IPS-18a (cell line): ENCODE data around the gene NAP1L5.

Source experiments
- H3K27ac ChIP-seq: one replicate; pipeline ENCODE4 v1.5.1; 2013; ENCODE audit warnings: low read length
- H3K27me3 ChIP-seq: one replicate; pipeline ENCODE4 v1.6.1; 2013; ENCODE audit warnings: mild to moderate bottlenecking, low read length; ENCODE audit not compliant: control insufficient read depth, insufficient read depth
- H3K36me3 ChIP-seq: one replicate; pipeline ENCODE4 v1.6.1; 2013; ENCODE audit warnings: low read depth, low read length; ENCODE audit not compliant: control insufficient read depth
- H3K4me1 ChIP-seq: one replicate; pipeline ENCODE4 v1.6.1; 2013; ENCODE audit warnings: low read depth, low read length; ENCODE audit not compliant: control insufficient read depth
- H3K4me3 ChIP-seq: one replicate; pipeline ENCODE4 v1.5.1; 2013; ENCODE audit warnings: low read length
- H3K9ac ChIP-seq: one replicate; pipeline ENCODE4 v1.6.1; 2013; ENCODE audit warnings: mild to moderate bottlenecking, low read length, moderate library complexity
- H3K9me3 ChIP-seq: one replicate; pipeline ENCODE4 v1.6.1; 2013; ENCODE audit warnings: low read depth, low read length; ENCODE audit not compliant: control insufficient read depth

NAP1L5 gene

DNA sequence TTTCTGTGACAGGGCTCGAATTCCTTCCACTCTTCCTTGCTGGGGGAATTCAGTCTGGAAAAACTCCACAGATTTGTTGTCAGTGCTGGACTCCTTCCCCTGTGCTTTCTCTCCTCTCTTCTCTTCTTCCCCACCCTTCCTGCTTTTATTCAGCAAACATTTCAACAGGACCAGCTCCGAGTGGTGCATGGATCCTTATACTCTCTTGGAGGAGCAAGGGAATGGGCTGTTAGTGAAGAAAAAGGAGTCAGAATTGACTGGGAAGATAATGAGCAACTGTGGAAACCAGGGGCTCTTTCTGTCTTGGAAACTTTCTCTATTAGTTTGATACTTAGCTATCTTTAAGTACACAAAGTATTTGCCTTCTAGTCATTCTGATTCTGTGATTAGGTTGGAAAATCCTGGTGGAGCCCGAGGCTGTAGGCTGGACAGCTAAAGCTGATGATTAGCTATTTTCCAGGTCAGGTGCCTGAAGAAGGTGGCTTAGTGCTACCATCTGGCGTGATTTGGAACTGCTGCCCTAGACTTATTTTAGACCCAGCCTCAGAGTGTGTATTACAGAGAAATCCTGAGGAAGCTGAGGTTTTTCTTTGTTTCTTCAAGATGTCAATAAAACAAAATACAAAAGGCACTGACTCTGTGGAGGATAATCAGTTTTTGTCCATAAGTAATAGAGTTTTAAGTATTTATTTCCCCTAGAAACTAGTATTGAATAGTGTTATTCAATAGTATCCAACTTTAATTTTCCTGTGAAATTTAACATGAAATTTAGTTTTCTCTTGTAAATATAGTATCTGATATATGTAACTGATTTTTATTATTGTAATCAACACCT lies 38.4 kb downstream of the NAP1L5 start:
- Histone ChIP-seq H3K9me3 (no peaks in the 10 kb centered on the region), H3K4me1 (no peaks in the 10 kb centered on the region), H3K9ac (no peak overlapping the region), H3K4me3 (no peak overlapping the region), H3K27ac (no peak overlapping the region), H3K36me3 (no peaks in the 10 kb centered on the region), H3K27me3 (no peaks in the 10 kb centered on the region)

DNA sequence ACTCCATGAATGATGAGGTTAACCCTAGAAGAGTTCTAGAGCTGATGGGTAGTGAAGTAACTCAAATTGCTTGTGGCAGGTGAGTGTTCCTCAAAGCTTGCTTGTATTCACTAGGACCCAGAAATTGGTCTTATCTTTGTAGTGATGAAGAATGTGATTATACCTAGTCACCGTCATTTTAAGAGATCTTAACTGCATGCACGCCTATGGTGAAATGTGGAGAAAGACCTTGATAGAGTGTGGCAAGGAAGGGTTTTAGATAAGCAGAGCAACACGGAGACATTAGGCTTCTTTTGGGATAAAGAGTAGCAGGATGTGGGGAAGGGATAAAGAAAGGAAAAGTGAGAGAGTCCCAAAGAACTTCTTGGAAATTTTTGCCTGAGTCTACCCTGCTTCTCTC lies 42.4 kb downstream of the NAP1L5 start:
- Histone ChIP-seq H3K9ac (no peak overlapping the region), H3K4me3 (no peak overlapping the region), H3K4me1 (no peaks in the 10 kb centered on the region), H3K27me3 (no peaks in the 10 kb centered on the region), H3K9me3 (no peaks in the 10 kb centered on the region), H3K36me3 (no peaks in the 10 kb centered on the region), H3K27ac (no peak overlapping the region)

DNA sequence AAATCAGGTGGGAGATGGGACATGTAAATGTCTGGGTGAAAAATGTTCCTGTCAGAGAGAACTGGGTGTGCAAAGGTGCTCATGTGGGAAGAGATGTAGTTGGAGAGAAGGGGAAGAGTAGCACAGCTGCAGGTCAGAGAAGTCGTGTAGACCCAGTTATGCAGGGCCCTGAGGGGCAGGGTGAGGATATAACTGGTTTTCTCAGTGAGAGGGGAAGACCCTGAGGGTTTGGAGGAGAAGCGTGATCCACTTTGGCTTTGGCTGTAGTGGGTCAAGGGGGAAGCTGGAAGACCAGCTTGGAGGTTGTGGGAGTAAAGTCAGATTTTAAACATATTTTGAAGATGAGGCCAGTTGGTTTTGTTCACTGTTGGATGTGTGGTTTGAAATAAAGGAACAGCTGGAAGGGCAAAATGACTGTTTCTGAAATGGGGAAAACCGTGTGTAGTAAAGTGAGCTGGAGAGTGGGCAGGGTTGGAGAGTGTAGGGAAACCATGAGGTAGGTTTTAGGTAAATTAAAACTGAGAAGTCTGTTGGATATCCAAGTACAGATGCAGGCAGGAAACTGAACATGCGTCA lies 44.2 kb downstream of the NAP1L5 start:
- Histone ChIP-seq H3K27me3 (no peaks in the 10 kb centered on the region), H3K4me1 (no peaks in the 10 kb centered on the region), H3K36me3 (no peaks in the 10 kb centered on the region), H3K9me3 (no peaks in the 10 kb centered on the region), H3K27ac (no peak overlapping the region), H3K4me3 (no peak overlapping the region), H3K9ac (no peak overlapping the region)

DNA sequence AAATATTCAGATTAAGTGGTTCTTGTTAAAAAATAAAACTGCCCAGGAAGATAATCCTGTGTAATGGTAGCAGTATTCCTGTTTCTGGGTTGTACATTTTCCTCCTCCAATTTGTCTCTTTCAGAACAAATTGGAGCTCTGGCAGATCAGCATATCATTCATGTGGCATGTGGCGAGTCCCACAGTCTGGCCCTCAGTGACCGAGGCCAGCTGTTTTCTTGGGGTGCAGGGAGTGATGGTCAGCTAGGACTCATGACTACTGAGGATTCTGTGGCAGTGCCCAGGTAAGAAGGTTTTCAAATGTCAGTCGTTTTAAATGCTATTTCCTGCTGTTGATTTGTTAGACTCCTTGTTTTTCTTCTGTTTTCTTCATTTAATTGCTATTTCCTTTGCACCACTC lies 47.9 kb downstream of the NAP1L5 start:
- Histone ChIP-seq H3K9ac (no peak overlapping the region), H3K4me1 (peaks cover 20% of the 10 kb centered on the region), H3K27ac (no peak overlapping the region), H3K9me3 (no peaks in the 10 kb centered on the region), H3K4me3 (no peak overlapping the region), H3K36me3 (no peaks in the 10 kb centered on the region), H3K27me3 (no peaks in the 10 kb centered on the region)

DNA sequence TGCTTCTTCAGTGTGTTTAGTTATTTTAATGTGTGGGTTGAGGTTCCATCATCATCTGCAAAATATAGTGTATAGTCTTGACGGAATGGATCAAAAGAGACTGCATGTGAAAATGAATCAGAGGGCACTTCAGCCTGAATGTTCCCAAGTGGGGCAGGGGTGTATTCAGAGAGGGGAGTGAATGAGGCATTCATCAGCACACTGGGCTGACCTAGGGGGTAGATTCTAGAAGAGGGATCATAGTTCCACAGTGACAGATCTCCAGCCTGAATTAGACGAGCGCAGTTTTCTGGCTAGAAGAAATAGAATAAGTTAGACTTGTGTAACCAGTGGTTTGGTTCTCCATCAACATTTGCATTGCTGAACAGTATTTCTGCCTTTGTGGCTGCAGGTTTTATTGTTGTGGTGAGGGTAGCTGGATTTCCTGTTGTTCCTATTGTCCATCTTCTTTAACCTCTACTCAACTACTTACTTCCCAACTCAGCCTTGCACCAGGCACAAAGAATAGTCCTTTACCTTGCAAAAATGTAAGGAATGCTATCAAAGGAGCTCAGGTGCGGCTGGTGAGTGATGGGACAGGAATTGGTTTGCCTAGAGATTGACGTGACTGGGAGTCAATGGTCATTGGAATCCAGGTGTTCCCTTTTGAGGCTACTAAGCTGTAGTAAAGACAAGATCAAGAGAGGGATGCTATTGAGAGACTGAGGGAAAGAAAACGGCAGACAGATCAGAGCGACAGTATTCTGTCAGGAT lies 50.9 kb downstream of the NAP1L5 start:
- H3K36me3 ChIP-seq, result no peaks in the 10 kb centered on the region
- H3K27me3 ChIP-seq, result no peaks in the 10 kb centered on the region
- H3K9me3 ChIP-seq, result no peaks in the 10 kb centered on the region
- H3K4me1 ChIP-seq, result peaks cover 20% of the 10 kb centered on the region
- H3K9ac ChIP-seq, result no peak overlapping the region
- H3K4me3 ChIP-seq, result peak overlapping the region; percentile 12
- H3K27ac ChIP-seq, result no peak overlapping the region

DNA sequence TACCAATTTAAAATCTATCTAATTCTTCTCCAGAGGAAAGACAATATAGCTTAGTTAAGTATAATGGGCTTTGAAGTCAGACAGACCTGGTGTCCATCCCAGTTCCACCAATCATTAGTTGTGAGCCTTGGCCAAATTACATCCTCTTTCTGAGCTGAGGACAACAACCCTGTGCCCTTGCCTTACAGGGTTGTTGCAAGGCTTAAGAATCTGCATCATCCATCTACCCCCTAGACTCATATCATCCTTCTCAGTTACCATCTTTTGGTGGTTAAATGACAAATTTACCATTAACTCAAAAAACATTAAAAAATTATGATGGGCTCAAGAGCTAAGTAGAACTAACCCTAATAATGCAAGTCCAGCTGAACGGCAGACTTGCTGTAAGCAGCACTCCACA lies 51.6 kb downstream of the NAP1L5 start:
- no peak overlapping the region for H3K27ac ChIP-seq
- H3K4me3 ChIP-seq, result no peak overlapping the region
- H3K4me1 ChIP-seq, result peaks cover 20% of the 10 kb centered on the region
- H3K36me3 ChIP-seq, result no peaks in the 10 kb centered on the region
- no peaks in the 10 kb centered on the region for H3K27me3 ChIP-seq
- H3K9ac ChIP-seq, result no peak overlapping the region
- no peaks in the 10 kb centered on the region for H3K9me3 ChIP-seq
